SK-N-SH (cell line): ENCODE measurements around the gene MEI1. TPM values are rescaled to one million over a fixed set of nuclear protein-coding genes. Genes with fewer than 3 reads are reported as not detected.

ENCODE experiments used
- CTCF ChIA-PET: fragments of 300-600, 350-600 bp; formaldehyde crosslinking; extraction: SDS; loops from one replicate; lab custom pipeline; 2021; lab: Yijun Ruan, JAX
- POLR2A ChIA-PET: fragments of 350-600 bp; sonication (Branson Sonifier 250); formaldehyde crosslinking; extraction: SDS; loops from one replicate; lab custom pipeline; 2020; ENCODE audit warnings: antibody characterized with exemption, inconsistent platforms; lab: Yijun Ruan, JAX
- DNase-seq: peaks from one replicate; pipeline ENCODE4 v3.0.0; 2012
- H2AFZ ChIP-seq: fragments of 200-600 bp; sonication (generic); 2 replicates; pipeline ENCODE4 v1.8.1; 2016; ENCODE audit warnings: antibody characterized with exemption, mild to moderate bottlenecking, low read depth
- H3F3A ChIP-seq: fragments of 200-600 bp; sonication (generic); replicated peaks from 2 replicates; pipeline ENCODE3; 2016; ENCODE audit warnings: antibody characterized with exemption, mild to moderate bottlenecking; ENCODE audit not compliant: insufficient read depth
- H3K27ac ChIP-seq, 2 experiments: fragments of 200-500 bp in 1 of 2; fragments of 200-600 bp in 1 of 2; sonication (Bioruptor generic) in 1 of 2; sonication (generic), shearing (Covaris generic) in 1 of 2; 2 replicates each; pipeline versions ENCODE4 v1.5.1 to v1.6.1; 2014 to 2016; ENCODE audit warnings: low read depth in 2 of 2, inconsistent platforms in 1 of 2, low read length in 1 of 2, mild to moderate bottlenecking in 1 of 2, mixed read lengths in 1 of 2
- H3K27me3 ChIP-seq: fragments of 200-600 bp; sonication (generic), shearing (Covaris generic); 2 replicates; pipeline ENCODE4 v1.6.1; 2016; ENCODE audit warnings: mixed run types; ENCODE audit not compliant: insufficient read depth
- H3K36me3 ChIP-seq, 2 experiments: fragments of 200-500 bp in 1 of 2; fragments of 200-600 bp in 1 of 2; sonication (Bioruptor generic) in 1 of 2; sonication (generic) in 1 of 2; replicated peaks in 1 of 2; 2 replicates each; pipeline versions ENCODE3 to v1.5.1; 2014 to 2016; ENCODE audit warnings: low read length in 1 of 2, mild to moderate bottlenecking in 1 of 2; ENCODE audit not compliant: insufficient read depth in 2 of 2, control insufficient read depth in 1 of 2
- H3K4me1 ChIP-seq, 2 experiments: fragments of 200-500 bp in 1 of 2; fragments of 200-600 bp in 1 of 2; sonication (Bioruptor generic) in 1 of 2; sonication (generic), shearing (Covaris generic) in 1 of 2; 2 replicates each; pipeline versions ENCODE4 v1.5.1 to v1.6.1; 2014 to 2016; ENCODE audit warnings: low read depth in 1 of 2, low read length in 1 of 2, mixed run types in 1 of 2; ENCODE audit not compliant: insufficient read depth in 2 of 2, control insufficient read depth in 1 of 2
- H3K4me2 ChIP-seq: fragments of 200-600 bp; sonication (generic), shearing (Covaris generic); 2 replicates; pipeline ENCODE4 v1.6.1; 2017; ENCODE audit warnings: mixed run types
- H3K4me3 ChIP-seq, 2 experiments: fragments of 200-500 bp in 1 of 2; fragments of 200-600 bp in 1 of 2; sonication (Bioruptor generic) in 1 of 2; sonication (generic), shearing (Covaris generic) in 1 of 2; 2 replicates each; pipeline versions ENCODE4 v1.5.1 to v1.8.1; 2014 to 2016; ENCODE audit warnings: low read depth in 2 of 2, inconsistent platforms in 1 of 2, low read length in 1 of 2, mild to moderate bottlenecking in 1 of 2, mixed read lengths in 1 of 2, moderate library complexity in 1 of 2
- H3K79me2 ChIP-seq: fragments of 200-600 bp; sonication (generic); 2 replicates; pipeline ENCODE4 v1.8.1; 2017; ENCODE audit warnings: mild to moderate bottlenecking; ENCODE audit not compliant: insufficient read depth
- H3K9ac ChIP-seq: fragments of 200-600 bp; sonication (generic); 2 replicates; pipeline ENCODE4 v1.6.1; 2017; ENCODE audit warnings: mixed run types
- H3K9me2 ChIP-seq: fragments of 200-600 bp; sonication (generic); 2 replicates; pipeline ENCODE4 v1.6.1; 2017; ENCODE audit warnings: mixed run types
- H3K9me3 ChIP-seq: fragments of 200-600 bp; sonication (generic); 2 replicates; pipeline ENCODE4 v1.6.1; 2017; ENCODE audit warnings: mixed run types, mild to moderate bottlenecking, moderate library complexity
- H4K20me1 ChIP-seq: fragments of 200-600 bp; sonication (generic); 2 replicates; pipeline ENCODE4 v1.6.1; 2017; ENCODE audit warnings: mild to moderate bottlenecking, mixed run types; ENCODE audit not compliant: insufficient read depth
- CHD2 ChIP-seq: fragments of 150-350 bp; IDR thresholded peaks from 2 replicates; pipeline ENCODE4 v1.6.1; 2018; ENCODE audit warnings: low read length; ENCODE audit not compliant: partially characterized antibody
- ELF1 ChIP-seq: IDR thresholded peaks from 2 replicates; pipeline ENCODE4 v1.4.0; 2012
- FOXJ3 ChIP-seq: sonication (generic); formaldehyde crosslinking; IDR thresholded peaks from 2 replicates; pipeline ENCODE4 v1.5.1; 2020; ENCODE audit warnings: mild to moderate bottlenecking, missing genetic modification reagents
- FOXM1 ChIP-seq: IDR thresholded peaks from 2 replicates; pipeline ENCODE4 v1.4.0; 2012; ENCODE audit warnings: low read depth, mild to moderate bottlenecking
- GABPA ChIP-seq: IDR thresholded peaks from 2 replicates; pipeline ENCODE4 v1.4.0; 2012; ENCODE audit warnings: low read depth, mild to moderate bottlenecking
- MEF2A ChIP-seq: IDR thresholded peaks from 2 replicates; pipeline ENCODE4 v1.4.0; 2012; ENCODE audit warnings: low read depth, borderline replicate concordance
- MXI1 ChIP-seq: IDR thresholded peaks from 2 replicates; pipeline ENCODE4 v1.6.1; 2012; ENCODE audit warnings: mild to moderate bottlenecking, low read depth, low read length, improper control_type of control experiment
- NFIC ChIP-seq: IDR thresholded peaks from 2 replicates; pipeline ENCODE4 v1.4.0; 2012; ENCODE audit warnings: borderline replicate concordance
- NRF1 ChIP-seq: IDR thresholded peaks from 2 replicates; pipeline ENCODE4 v1.6.1; 2012; ENCODE audit warnings: low read depth, mild to moderate bottlenecking, low read length
- POLR2AphosphoS5 ChIP-seq: IDR thresholded peaks from 2 replicates; pipeline ENCODE4 v1.6.1; 2012; ENCODE audit warnings: low read depth, low read length
- RAD21 ChIP-seq: IDR thresholded peaks from 2 replicates; pipeline ENCODE4 v1.6.1; 2012; ENCODE audit warnings: mild to moderate bottlenecking, low read length
- RCOR1 ChIP-seq: fragments of 150-350 bp; IDR thresholded peaks from 2 replicates; pipeline ENCODE4 v1.6.1; 2017; ENCODE audit warnings: antibody characterized with exemption, low read length
- RXRA ChIP-seq: IDR thresholded peaks from 2 replicates; pipeline ENCODE4 v1.4.0; 2012; ENCODE audit warnings: low read depth, mild to moderate bottlenecking, borderline replicate concordance
- SMC3 ChIP-seq: IDR thresholded peaks from 2 replicates; pipeline ENCODE4 v1.6.1; 2012; ENCODE audit warnings: low read depth, low read length, improper control_type of control experiment
- TCF12 ChIP-seq: IDR thresholded peaks from 2 replicates; pipeline ENCODE4 v1.4.0; 2012
- WGBS: methylation state at CpG from one replicate; pipeline ENCODE4 v1.1.6; 2017; ENCODE audit warnings: low lambda C conversion rate; 5-methylcytosine and 5-hydroxymethylcytosine counted together
- polyA plus RNA-seq, 3 experiments: library from polyadenylated mRNA; depleted of rRNA; stranded (reverse); fragments of >200 nt; gene quantifications; 2 replicates each; pipeline ENCODE4 v1.2.3, GENCODE V29; 2012
- TF ChIP-seq, protein P1 (sequence below): IDR thresholded peaks from 2 replicates; pipeline ENCODE4; 2012
- TF ChIP-seq, protein P2 (sequence below): IDR thresholded peaks from 2 replicates; pipeline ENCODE4 v1.4.0; 2012; ENCODE audit warnings: low read depth, borderline replicate concordance

Gene MEI1
- polyA plus RNA-seq, 1 of the 3 experiments (the other 2 are of a cell fraction), result not detected

DNA sequence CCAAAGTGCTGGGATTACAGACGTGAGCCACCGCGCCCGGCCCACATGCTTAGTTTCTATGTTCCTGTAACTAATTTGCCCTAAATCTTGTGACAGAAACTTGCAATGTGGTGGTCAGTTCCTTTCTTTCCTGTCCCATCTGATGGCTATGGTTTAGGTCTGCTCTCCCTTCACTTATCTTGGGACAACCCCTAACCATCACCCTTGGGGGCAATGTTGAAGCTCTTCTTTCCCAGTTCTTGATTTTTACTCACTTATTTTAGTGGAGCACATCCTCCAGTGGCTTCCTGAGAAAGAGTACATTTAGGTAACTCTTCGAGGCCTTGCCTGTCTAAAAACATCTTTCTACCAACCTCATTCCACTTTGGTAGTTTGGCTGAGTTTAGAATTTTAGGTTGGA is 140.9 kb downstream of the MEI1 start (continued):
- no peak for TF ChIP-seq MEF2A
- no peak for TF ChIP-seq MXI1
- no peak for TF ChIP-seq NFIC
- TF ChIP-seq ELF1, result no peak
- no peak for TF ChIP-seq FOXM1
- TF ChIP-seq RAD21, result no peak
- TF ChIP-seq, all 33 proteins: peak for 0

DNA sequence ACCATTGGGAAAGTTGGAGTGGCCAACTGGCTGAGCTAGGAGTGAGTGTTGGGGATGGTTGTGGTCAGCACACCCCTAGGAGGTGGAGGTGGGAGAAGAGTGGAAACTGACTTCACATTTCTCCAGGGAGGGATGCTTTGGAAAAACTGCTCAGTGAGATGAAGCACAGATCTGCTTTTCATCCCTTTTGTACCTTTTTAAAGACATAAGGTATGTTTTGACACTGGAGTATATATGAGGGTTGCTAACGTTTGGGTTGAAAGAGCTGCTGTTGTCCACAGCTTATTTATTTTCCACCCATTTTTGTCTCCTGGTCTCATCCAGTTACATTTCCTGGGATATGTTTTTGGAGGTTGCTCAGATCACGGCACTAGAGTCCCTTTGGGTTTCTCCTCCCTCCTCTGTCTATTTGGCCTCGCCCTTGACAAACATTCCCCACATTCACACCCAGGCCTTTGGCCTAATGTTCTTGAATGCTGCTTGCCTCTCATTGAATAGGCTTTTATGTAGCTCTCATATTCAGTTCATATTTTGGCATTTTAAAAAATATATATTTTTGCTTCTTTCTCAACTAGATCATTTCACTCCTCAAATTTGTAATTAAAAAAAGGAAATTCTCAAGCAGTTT is 141.9 kb downstream of the MEI1 start:
- POLR2A ChIA-PET, result no interaction called here
- Histone ChIP-seq H2AFZ (no peak overlapping the region), H3K27ac (no peak overlapping the region), H3F3A (no peaks in the 10 kb centered on the region), H3K27me3 (no peaks in the 10 kb centered on the region), H3K79me2 (no peaks in the 10 kb centered on the region), H4K20me1 (no peaks in the 10 kb centered on the region), H3K36me3 (no peaks in the 10 kb centered on the region), H3K4me1 (peaks cover 0 to 3% of the 10 kb centered on the region in 2 experiments; a peak in 1 of 4 replicates), H3K4me2 (no peak overlapping the region), H3K4me3 (no peak overlapping the region), H3K9me2 (no peaks in the 10 kb centered on the region), H3K9ac (no peak overlapping the region), H3K9me3 (no peaks in the 10 kb centered on the region)
- no peak for TF ChIP-seq GABPA
- TF ChIP-seq, protein P1, sequence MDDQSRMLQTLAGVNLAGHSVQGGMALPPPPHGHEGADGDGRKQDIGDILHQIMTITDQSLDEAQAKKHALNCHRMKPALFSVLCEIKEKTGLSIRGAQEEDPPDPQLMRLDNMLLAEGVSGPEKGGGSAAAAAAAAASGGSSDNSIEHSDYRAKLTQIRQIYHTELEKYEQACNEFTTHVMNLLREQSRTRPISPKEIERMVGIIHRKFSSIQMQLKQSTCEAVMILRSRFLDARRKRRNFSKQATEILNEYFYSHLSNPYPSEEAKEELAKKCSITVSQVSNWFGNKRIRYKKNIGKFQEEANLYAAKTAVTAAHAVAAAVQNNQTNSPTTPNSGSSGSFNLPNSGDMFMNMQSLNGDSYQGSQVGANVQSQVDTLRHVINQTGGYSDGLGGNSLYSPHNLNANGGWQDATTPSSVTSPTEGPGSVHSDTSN, result no peak
- no peak for TF ChIP-seq POLR2AphosphoS5
- no peak for TF ChIP-seq CHD2
- TF ChIP-seq, protein P2, sequence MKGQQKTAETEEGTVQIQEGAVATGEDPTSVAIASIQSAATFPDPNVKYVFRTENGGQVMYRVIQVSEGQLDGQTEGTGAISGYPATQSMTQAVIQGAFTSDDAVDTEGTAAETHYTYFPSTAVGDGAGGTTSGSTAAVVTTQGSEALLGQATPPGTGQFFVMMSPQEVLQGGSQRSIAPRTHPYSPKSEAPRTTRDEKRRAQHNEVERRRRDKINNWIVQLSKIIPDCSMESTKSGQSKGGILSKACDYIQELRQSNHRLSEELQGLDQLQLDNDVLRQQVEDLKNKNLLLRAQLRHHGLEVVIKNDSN, result no peak
- TF ChIP-seq SMC3, result no peak
- no peak for TF ChIP-seq NRF1
- TF ChIP-seq TCF12, result no peak
- no peak for TF ChIP-seq RCOR1
- no peak for TF ChIP-seq FOXJ3 (CRISPR knock-in tag)
- TF ChIP-seq RXRA, result no peak
- no peak for TF ChIP-seq MEF2A
- WGBS, result 74% methylated on average over 3 of the region's 3 CpGs
- DNase-seq, result no peak
- CTCF ChIA-PET, result interaction anchor here (1.1 kb wide), 1 partner anchor 99 kb away, joined by 3 read pairs; no protein-coding TSS in a partner anchor
